Small intestine (tissue), 7 donors: Measurements from ENCODE around the gene HS3ST5. TPM values are rescaled to one million over a fixed set of nuclear protein-coding genes. Genes with fewer than 3 reads are reported as not detected.
"Not testable (repeated sequence)": the region's sequence is repeated elsewhere in the genome, so short reads cannot be mapped to it uniquely, and the experiment has no call there.

Experiments used
- DNase-seq, 2 donors: peaks; one replicate each; pipeline versions ENCODE4 v3.0.0 to v3.0.0-alpha.2; 2013
- FAIRE-seq: peaks from 2 replicates; lab custom pipeline; 2012; peaks lifted over from hg19 to GRCh38; lab: Jason Lieb, UNC
- H3K27ac ChIP-seq, 3 donors: one replicate each; pipeline ENCODE4 v1.5.1; 2013; ENCODE audit warnings: low read length in 2 of 3, mild to moderate bottlenecking in 2 of 3, control low read depth in 1 of 3, inconsistent platforms in 1 of 3, low read depth in 1 of 3, moderate library complexity in 1 of 3
- H3K27me3 ChIP-seq, 3 donors: one replicate each; pipeline ENCODE4 v1.6.1; 2013; ENCODE audit warnings: low read length in 3 of 3, inconsistent platforms in 1 of 3; ENCODE audit not compliant: control insufficient read depth in 3 of 3, insufficient read depth in 3 of 3
- H3K36me3 ChIP-seq, 3 donors: one replicate each; pipeline ENCODE4 v1.6.1; 2013; ENCODE audit warnings: low read length in 3 of 3, inconsistent platforms in 1 of 3, low read depth in 1 of 3, mild to moderate bottlenecking in 1 of 3, moderate library complexity in 1 of 3; ENCODE audit not compliant: control insufficient read depth in 3 of 3, insufficient read depth in 2 of 3
- H3K4me1 ChIP-seq, 3 donors: one replicate each; pipeline ENCODE4 v1.6.1; 2013; ENCODE audit warnings: low read length in 2 of 3, inconsistent platforms in 1 of 3, low read depth in 1 of 3, mild to moderate bottlenecking in 1 of 3, moderate library complexity in 1 of 3; ENCODE audit not compliant: control insufficient read depth in 3 of 3, insufficient read depth in 2 of 3
- H3K4me3 ChIP-seq, 3 donors: one replicate each; pipeline ENCODE4 v1.5.1; 2013; ENCODE audit warnings: low read length in 3 of 3, control low read depth in 1 of 3, inconsistent platforms in 1 of 3, low read depth in 1 of 3, mild to moderate bottlenecking in 1 of 3, moderate library complexity in 1 of 3
- H3K9me3 ChIP-seq, 2 donors: one replicate each; pipeline ENCODE4 v1.6.1; 2013; ENCODE audit warnings: low read depth in 1 of 2, low read length in 1 of 2; ENCODE audit not compliant: control insufficient read depth in 2 of 2, insufficient read depth in 1 of 2
- WGBS, 3 donors: extraction: QIAGEN DNeasy Blood & Tissue Kit; methylation state at CpG; one replicate each; pipeline ENCODE4 v1.1.7; 2013; 5-methylcytosine and 5-hydroxymethylcytosine counted together
- polyA plus RNA-seq, 4 donors: library from polyadenylated mRNA; stranded (reverse) in 3 of 4; unstranded in 1 of 4; fragments of 200-250 nt in 3 of 4; fragments of 120-200 nt in 1 of 4; gene quantifications; one replicate each; pipeline versions ENCODE4 v1.2.1 to v1.2.3, GENCODE V29; 2013
- donor health status: healthy with polysubstance abuse.
- donor health status: control.
- donor health status: control.
- donor health status: Bipolar disorder and iron deficiency.
- donor health status: healthy.

The HS3ST5 gene
- polyA plus RNA-seq, 4 donors: 0.46 to 0.92 TPM; not detected in 2

DNA sequence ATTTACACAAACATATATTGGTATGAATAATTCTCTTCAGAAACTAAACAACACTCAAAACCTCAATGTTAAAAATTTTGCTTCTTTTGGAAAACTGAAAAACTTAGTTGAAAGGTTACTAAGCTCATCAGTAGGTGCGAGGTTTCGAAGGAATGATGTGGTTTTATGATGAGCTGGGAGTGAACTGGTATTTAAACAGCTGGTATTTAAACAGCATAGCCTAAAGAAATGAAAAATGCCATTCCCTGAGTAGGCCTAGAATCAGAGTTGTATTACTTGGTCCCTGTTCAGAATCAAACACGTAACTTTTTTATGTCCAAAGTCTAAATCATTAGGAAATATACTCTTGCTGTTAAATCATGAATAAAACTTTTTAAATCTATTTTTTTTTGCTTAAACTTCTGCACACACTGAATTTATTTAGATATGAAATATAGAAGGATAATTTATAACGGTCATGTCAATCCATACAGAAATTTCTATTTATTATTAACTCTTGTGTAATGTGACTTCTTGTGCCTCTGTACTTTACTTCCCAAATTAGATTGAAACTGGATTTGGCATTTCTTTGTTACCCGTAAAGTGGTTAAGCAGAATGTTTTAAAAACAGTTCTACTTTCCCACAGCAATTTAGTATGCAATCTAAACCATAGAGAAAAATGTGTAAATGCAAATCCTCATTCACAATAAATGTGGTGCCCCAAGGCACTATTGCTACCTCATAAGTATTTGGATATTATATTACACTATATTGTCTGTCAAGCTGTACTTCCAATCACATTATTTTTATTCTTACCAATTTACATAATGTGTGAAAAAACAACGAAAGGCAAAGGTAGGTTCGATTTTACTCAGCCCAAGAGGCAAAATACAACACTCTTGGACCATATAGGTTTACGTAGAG, 124.1 kb downstream of the HS3ST5 start:
- Histone ChIP-seq H3K27me3 (no peaks in the 10 kb centered on the region), H3K36me3 (no peaks in the 10 kb centered on the region), H3K4me1 (no peaks in the 10 kb centered on the region), H3K27ac (no peak overlapping the region), H3K9me3 (no peaks in the 10 kb centered on the region), H3K4me3 (no peak overlapping the region)
- no peak for DNase-seq
- no peak for FAIRE-seq
- WGBS, 3 donors: 82 to 88% (median 86%) methylated on average over 8 of the region's 8 CpGs

DNA sequence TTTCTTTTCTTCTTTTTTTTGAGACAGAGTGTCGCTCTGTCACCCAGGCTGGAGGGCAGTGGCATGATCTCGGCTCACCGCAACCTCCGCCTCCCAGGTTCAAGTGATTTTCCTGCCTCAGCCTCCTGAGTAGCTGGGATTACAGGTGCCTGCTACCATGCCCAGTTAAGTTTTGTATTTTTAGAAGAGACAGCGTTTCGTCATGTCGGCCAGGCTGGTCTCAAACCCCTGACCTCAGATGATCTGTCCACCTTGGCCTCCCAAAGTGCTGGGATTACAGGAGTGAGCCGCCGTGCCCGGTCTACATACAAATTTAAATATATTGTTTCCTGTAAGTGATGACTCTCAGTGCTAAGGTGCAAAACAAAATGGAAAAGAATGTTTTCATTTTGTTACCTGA, 124.8 kb downstream of the HS3ST5 start:
- not testable (repeated sequence) for H3K4me1 ChIP-seq, H3K27ac ChIP-seq, H3K27me3 ChIP-seq, H3K36me3 ChIP-seq, H3K9me3 ChIP-seq, FAIRE-seq, H3K4me3 ChIP-seq, DNase-seq
- 86 to 96% (median 90%) methylated on average over 10 of the region's 10 CpGs for WGBS, 3 donors

DNA sequence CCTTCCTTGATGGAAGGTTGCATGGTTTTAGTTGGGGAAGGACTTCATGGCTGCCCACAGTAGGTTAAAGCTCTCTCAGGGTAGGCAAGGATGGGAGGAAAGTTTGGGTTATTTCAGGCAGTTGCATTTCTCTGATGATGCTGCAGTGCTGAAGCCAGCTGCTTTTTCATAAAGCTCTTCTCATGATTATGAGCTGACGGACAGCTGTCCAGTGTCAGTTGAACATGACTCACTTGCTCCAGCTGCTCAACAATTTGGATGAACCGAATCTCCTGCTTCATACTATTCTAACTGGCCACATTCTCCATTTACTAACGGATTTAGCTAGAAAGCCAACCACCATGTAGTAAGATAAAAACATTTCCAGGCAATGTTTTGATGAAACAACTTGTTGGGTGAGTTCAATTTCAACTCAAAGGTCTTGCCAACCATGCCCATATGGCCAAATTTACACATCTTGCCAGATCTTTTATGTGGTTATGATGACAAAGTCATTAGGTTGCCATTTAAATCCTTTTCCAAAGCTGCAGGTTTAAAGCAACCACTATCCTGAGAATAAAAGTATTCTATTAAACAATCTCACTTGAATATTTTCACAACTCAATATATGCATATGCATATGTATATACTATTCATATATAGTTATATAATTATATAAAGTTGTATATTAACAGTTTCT, 125.9 kb downstream of the HS3ST5 start:
- no peaks in the 10 kb centered on the region for H3K36me3 ChIP-seq
- FAIRE-seq: no peak
- no peaks in the 10 kb centered on the region for H3K4me1 ChIP-seq
- no peak overlapping the region for H3K4me3 ChIP-seq
- peaks cover 0 to 5% of the 10 kb centered on the region in 2 donors for H3K9me3 ChIP-seq
- H3K27me3 ChIP-seq: no peaks in the 10 kb centered on the region
- WGBS, 3 donors: 72 to 86% (median 74%) methylated on average over 3 of the region's 3 CpGs
- H3K27ac ChIP-seq: no peak overlapping the region
- DNase-seq: no peak

DNA sequence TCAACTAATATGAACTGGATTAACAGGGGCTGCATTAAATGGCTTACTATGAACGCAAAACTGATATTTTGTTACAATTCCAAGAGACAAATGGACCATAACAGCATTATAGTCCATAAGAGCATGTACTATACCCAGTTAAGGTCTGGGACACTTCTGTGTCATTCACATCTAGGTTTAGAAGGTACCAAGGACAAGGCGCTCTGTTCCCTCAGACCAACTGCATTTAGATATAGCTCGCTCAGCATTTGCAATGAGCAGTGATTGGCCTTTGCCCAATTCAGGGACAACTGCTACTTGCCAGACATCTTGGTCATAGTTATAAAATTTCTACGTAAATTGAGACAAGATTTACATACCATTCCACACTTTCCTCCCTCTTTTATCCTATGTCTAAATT, 132.4 kb downstream of the HS3ST5 start:
- 79 to 88% (median 86%) methylated on average over 4 of the region's 4 CpGs for WGBS, 3 donors
- DNase-seq: no peak
- Histone ChIP-seq H3K27ac (no peak overlapping the region), H3K36me3 (no peaks in the 10 kb centered on the region), H3K4me1 (no peaks in the 10 kb centered on the region), H3K9me3 (peaks cover 0 to 5% of the 10 kb centered on the region in 2 donors), H3K4me3 (no peak overlapping the region), H3K27me3 (no peaks in the 10 kb centered on the region)
- no peak for FAIRE-seq

DNA sequence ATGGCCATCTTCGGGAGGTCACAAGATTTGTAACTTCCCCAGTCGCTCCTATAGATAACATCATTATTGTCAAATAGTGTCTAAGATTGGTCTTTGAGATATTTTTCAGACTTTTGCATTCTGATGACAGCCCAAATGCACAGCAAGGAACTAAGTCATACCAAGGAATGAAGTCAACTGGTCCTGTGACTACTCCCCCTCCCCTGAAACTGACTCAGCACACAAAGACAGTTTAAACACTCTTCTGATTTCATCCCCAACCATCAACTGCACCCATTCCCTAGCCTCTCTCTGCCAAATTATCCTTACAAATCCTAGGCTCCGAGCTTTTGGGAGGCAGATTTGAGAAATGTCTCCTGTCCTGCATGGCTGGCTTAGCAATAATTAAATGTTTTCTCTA, 139.4 kb downstream of the HS3ST5 start:
- H3K4me3 ChIP-seq: no peak overlapping the region
- H3K9me3 ChIP-seq: no peaks in the 10 kb centered on the region
- WGBS, 3 donors: 82 to 90% (median 88%) methylated on average over 3 of the region's 3 CpGs
- DNase-seq (no peak), FAIRE-seq (no peak)
- no peak overlapping the region for H3K27ac ChIP-seq
- H3K36me3 ChIP-seq: no peaks in the 10 kb centered on the region
- H3K4me1 ChIP-seq: peaks cover 0 to 7% (median 0%) of the 10 kb centered on the region in 3 donors
- no peaks in the 10 kb centered on the region for H3K27me3 ChIP-seq

DNA sequence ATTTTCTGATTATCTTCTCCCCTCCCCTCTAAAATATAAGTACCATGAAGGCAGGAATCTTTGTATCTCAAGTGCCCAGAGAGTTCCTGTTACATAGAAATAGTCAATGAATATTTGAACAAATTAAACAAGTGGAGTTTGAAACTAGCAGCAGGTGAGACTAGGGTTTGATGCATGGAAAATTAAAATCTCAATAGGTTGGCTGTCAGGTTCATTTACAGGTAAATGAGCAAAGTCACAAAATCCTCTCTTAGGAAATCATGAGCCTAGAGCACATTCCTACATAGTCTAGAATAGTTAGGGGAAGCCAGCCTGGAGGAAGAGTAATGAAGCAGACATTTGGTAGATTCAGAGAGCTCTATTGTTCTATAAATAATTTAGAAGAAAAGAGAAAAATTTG, 140.4 kb downstream of the HS3ST5 start:
- FAIRE-seq: no peak
- Histone ChIP-seq H3K9me3 (no peaks in the 10 kb centered on the region), H3K4me1 (peaks cover 0 to 7% (median 0%) of the 10 kb centered on the region in 3 donors), H3K27ac (no peak overlapping the region), H3K27me3 (no peaks in the 10 kb centered on the region), H3K4me3 (no peak overlapping the region), H3K36me3 (no peaks in the 10 kb centered on the region)
- DNase-seq: no peak

DNA sequence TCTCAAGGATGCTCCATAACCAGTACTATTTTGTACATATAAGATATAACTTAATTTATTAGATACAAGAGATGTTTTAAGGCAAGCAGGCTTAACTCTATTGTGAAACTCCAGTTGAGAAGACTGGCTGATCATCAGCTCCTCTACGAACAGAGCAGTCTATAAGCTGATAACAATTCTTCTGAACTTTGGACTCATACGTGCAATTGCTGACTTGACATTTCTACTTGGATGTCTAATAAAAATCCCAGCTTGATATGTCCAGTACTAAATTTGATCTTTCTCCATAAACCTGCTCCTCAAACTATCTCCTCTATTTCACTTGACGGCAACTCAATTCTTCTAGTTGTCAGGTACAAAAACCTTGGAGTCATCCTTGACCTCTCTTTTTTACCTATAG, 141.9 kb downstream of the HS3ST5 start:
- H3K9me3 ChIP-seq: no peaks in the 10 kb centered on the region
- 16 to 54% (median 44%) methylated on average over 3 of the region's 3 CpGs for WGBS, 3 donors
- peak overlapping the region in 1 of 3 donors; percentile 30 for H3K27ac ChIP-seq
- FAIRE-seq: peak; percentile 19
- no peaks in the 10 kb centered on the region for H3K27me3 ChIP-seq
- peaks cover 0 to 7% (median 0%) of the 10 kb centered on the region in 3 donors for H3K4me1 ChIP-seq
- no peaks in the 10 kb centered on the region for H3K36me3 ChIP-seq
- no peak overlapping the region for H3K4me3 ChIP-seq
- peak; percentile 63 to 87 for DNase-seq

DNA sequence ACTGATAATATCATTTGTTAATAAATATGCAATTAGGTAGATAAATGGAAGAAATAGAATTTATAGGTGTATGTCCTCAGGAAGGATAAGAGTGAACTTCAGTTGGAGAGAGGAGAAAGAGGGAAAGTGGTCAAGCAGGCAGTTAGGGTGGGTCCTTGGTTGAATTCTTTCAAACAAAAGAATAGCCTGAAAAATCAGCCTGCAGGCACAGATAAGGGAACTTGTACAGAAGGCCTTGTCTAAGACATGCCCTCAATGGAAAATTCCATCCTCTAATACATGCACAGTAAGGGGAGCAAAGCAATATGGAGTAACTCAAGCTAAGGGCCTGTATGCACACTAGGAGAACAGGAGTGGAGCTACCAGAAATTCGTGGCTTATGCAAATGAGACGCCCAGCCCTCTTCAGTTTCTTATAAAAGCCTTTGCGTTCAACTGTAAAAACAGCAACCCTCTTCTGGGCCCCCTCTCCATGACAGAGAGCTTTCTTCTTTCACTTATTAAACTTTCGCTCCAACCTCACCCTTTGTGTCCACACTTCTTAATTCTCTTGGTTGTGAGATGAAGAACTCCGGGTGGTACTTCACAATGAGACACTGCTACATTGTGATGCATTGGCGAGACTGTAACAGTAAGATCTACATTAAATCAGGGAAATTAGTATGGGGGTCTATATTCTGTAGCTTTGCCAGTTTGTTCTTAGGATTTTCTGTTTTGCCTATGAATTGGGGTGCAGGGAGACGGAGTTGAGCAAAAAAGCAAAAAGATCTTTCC, 147.0 kb downstream of the HS3ST5 start:
- peaks cover 0 to 16% (median 0%) of the 10 kb centered on the region in 3 donors for H3K4me1 ChIP-seq
- no peaks in the 10 kb centered on the region for H3K27me3 ChIP-seq
- FAIRE-seq: no peak
- peak overlapping the region in 1 of 3 donors; percentile 51 for H3K27ac ChIP-seq
- H3K36me3 ChIP-seq: no peaks in the 10 kb centered on the region
- WGBS, 3 donors: 85 to 86% (median 85%) methylated on average over 7 of the region's 7 CpGs
- no peaks in the 10 kb centered on the region for H3K9me3 ChIP-seq
- H3K4me3 ChIP-seq: no peak overlapping the region
- DNase-seq: no peak
